GM03348 (cell line): Measurements from ENCODE around the gene ZNF219.
A peak's percentile ranks its signal among the peaks of the same experiment; 100 is the strongest.

Experiments
- DNase-seq: peaks from one replicate; pipeline ENCODE4 v3.0.0; 2012; ENCODE audit warnings: low spot score

The ZNF219 gene

DNA sequence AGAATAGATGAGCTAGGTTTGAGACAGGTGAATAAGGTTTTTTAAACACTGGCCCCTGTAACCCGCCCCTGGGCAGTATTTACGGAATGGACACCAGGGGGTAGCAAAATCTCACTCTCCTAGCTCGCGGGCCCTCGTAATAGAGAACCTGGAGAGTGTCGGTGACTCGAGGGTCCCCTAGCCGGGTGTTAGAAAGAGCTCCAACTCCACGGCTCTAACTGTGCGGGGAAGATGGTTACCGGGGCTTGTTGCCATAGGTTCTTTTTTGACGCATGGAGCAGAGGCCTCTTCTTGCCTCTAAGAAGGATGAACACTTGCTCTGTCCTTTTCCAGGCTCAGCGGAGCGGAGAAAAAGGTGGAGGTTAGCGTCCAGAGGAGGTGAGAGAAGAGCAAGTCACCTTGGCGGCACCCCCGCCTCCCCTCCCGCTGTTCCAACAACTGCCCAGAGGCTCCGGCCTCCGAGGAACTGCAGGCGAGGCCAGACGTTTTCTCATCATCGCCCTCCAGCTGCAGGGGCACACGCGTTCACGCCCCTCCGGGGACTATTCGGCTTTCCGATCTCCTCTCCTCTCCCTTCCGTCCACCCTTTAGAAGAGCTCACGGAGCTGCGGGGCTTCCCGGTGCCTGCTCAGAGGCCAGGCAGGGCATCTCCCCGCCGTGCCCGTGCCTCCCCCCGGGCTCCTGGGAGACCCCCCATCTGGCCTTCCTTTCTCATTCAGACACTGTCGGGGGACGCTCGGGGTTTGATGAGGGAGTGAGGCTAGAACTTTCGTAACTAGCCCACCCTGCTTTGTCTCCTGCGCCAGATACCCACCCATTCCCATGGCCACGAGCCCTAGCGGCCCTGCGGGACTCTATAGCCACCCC lies 29.7 kb downstream of the ZNF219 start:
- DNase-seq: peak; percentile 65

DNA sequence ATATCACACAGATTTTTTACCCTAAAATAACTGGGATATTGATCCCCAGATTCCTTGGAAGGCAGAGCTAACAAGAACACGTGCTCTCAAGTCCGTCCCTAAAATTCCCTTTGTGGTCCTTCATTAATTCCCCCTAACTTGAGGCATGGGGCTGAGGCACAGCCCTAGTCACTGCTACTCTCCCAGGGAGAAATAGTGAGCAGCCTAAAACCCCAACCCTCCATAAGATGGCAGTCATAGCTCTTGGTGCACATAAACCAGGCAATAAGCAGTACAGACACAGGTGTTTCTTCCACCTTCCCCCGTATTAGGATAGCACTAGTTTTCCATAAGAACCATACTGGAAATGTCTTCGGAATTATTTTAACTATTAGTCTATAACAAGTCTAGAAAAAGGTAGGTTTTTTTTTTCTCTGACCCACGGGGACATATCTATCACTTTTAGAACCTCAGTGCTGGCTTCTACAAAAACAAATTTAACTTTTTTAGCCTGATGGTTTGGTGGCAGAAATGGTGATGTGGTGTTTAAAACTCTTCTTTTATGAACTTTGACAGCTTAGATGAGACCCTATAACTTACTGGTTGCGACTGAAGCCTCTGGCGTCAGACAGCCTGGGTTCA lies 31.5 kb downstream of the ZNF219 start:
- peak; percentile 11 for DNase-seq

DNA sequence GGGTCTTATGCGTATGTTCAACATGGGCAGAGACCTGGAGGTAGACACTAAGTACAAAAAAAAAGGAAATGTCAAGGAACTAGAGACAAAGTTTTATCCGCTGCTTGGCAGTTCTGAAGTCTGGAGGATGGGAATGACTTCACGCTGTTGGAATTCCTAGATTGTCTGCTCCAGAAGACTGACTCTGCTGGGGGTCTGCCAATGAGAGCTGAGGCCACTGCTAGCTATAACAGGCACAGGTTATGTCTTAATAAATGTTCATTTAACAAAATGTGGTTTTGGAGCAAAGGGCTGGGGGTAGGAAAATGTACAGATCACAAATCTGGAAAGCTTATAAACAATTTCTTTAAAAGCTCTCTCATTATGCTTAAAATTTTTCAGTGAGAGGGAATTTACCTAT lies 35.0 kb downstream of the ZNF219 start:
- DNase-seq: peak; percentile 81

DNA sequence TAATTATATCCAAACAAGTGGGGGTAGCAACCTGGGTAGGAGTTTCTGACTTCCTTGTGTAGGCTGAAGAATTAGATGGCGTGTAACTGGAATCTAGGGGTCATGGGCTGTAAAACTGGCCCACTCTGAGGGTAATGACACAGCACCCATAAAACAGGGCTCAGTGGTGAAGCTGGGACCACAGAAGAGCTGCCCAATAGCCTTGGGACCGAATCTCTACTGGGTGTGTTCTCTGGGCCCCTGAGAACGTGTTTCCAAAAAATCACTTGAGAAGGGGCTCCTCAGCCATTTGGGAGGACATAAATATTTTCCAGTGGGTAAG lies 37.1 kb downstream of the ZNF219 start:
- DNase-seq: no peak

DNA sequence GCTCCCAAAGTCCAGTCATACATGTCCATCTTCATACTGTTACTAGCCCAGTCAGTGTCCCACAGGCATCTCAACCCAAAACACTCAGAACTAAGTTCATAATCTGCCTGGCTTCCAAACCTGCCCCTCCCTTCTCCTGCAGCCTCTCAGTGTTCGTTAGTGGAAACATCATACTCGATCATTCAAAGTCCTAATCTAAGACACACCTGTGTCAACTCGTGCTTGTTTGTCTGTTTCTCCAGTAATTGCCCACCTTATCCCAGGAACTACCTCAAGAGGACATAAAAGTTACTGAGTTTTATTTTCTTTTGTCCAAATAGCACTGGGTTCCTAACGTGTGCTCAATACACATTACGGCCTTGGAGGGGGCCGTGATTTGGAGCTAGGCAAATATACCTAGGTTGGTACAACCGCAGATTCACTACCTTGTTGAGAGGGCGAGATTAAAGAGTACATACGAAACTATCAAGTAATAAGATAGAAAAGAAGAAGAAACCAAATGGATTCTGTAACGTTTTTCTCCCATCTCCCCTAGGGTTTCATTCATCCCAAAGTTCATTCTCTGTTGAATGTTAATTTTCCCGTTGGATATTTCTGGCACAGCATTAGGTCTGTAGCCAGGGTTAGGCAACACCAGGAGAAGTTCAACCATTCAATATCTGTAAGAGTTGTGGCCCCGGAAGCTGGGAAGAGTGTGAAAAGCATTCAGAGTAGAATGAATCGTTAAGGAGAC lies 37.7 kb downstream of the ZNF219 start:
- DNase-seq: no peak

DNA sequence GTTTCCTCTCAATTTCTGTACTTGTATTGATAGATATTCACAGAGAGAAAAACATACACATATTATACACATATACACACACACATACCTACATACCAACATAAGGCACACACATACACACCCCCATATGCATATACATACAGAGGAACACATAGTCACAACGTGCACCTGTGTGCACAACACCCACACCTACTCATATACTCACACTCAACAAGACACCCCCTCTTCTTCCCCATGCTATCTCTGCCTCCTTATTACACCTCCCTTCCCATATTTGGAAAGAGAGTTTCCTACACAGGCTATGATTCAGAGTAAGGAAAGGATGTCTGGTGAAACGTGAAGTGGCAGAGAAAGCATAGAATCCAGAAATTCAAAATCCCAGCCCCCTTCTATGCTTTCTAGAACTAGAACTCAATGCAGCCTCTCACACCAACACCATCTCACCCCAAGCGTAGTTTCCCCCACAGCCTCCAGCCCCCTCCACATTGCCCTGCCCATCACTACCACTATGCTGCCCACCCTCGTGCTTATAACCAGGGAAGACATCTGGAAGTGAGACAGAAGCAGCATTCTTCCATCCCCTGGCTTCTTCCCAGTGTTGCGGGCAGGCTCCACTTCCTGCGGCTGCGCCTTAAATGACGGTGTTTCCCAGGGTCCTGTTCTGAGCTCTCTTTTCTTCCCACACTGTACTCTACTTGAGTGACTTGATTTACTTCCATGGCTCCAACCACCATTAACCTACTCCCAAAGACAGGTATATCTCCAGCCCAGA lies 38.4 kb downstream of the ZNF219 start:
- DNase-seq: peak; percentile 41

DNA sequence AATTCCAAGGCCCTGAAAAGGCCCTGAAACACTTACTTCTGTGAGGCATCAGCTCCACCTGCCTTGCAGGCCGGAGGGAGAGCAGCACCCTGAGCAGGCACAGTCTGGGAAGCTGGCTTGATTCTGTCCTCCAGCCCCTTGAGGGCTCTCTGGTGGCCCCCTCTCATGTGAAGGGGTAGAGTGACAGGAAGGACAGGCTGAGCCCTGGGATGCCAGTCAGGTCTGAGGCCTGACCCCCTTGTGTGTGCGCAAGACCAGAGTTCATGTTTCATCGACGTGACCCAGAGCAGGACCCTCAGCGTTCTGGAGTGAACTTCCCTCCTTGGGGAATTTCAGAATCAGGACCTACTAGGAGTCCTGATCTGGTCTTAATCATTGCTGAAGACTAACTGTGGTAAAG lies 39.6 kb downstream of the ZNF219 start:
- DNase-seq: no peak

DNA sequence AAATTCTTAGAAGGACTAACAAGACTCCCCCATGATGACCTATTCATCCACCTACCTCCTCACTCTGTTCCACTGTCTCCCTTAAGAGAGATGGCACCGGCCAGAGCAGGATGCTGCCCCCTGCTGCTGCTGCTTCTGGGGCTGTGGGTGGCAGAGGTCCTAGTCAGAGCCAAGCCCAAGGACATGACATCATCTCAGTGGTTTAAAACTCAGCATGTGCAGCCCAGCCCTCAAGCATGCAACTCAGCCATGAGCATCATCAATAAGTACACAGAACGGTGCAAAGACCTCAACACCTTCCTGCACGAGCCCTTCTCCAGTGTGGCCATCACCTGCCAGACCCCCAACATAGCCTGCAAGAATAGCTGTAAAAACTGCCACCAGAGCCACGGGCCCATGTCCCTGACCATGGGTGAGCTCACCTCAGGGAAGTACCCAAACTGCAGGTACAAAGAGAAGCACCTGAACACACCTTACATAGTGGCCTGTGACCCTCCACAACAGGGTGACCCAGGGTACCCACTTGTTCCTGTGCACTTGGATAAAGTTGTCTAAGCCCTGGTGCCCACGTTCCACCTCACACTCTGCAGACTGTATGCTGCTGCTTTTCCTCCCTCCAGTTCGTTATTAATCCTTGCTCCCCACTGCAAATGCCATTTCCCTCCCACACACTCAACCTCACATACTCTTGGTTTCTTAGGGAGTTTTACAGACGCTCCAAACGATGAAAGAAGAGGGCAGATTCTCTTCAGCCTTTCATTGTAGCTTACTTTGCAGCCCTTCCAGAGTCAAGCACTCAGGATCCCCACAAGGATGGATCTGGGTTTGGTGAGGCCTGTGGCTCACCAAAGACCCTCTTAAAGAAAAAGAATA lies 40.4 kb downstream of the ZNF219 start, which contains the start of gene RNASE8:
Gene RNASE8, plus strand, starts transcription at position 20 of the 873 bp plus-strand sequence. Its CDS starts 71 bp downstream, at position 91.
- peak; percentile 40 for DNase-seq

DNA sequence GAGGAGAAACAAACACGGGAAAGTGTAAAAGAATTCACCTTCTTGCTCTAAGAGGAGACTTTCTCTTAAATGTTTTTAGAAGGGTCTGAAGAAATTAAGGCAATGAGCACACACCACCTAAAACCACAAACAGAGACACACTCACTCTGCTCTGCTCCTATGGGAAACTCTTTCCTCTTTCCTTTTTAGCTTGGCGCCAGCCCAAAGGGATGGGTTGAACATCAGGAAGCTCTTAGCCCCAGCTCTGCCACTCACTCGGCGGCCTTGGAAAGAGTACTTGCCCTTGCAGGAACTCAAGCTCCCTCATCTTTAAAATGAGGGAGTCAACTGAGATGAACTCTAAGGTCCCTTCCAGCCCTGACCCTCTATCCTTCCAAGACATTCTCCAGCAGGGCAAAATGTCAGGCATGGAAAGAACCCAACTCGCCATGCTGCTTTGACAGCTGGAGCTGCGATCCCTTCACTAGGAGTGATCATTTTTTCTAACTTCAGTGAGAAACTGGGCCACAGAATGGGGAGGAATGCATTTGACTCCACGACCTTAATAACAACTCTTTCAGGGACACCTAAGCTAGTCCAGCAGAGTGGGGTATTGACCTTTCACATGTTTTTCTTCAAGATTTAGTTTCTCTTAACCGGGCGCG lies 41.8 kb downstream of the ZNF219 start:
- DNase-seq: peak; percentile 44

DNA sequence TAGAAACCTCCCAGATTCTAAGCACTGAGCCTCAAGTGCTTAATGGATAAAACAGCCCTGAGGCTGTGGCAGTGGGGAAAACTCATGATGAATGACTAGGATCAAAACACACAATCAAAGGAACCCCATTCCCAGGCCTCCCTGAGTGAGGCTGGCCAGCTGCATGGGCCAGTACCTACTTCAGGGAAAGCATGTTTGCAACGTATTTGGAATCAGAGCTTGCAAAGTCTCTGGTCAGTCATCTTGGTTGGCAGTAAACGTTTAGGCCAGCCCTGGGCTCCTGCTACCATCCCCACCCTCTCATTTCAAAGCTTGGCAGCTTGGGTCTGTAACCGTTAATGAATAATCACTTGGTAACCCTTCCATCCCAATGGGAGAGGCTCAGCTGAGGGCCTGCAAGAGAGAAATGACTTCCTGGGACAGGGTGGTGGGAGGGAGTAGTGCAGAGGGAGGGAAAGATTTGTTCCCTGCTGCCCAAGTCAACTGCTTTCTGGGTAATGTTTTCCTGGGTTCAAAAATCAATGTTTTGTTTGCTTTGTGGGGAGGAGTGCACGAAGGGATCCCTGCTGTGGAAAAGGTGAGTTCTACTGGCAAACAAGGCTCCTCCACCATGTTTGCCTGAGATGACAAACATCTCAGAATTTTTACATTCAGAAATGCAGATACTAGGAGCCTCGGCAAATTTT lies 42.9 kb downstream of the ZNF219 start:
- no peak for DNase-seq

DNA sequence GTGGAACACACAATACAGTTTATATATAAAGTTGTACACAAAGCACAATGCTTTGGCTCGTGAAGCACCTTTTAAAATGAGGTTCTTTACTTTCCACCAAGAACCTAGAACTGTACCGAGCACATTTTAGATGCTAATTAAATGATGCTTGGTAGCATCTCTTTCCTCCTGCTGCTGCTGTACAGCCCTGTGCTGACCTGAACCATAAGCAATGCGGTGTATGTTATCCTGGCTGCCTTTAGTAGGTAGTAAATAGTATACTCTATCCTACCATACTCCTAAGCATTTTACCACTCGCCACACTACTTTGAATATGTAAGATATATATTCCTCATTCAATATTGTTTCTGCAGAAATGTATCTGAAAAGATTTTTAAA lies 43.7 kb downstream of the ZNF219 start:
- no peak for DNase-seq

DNA sequence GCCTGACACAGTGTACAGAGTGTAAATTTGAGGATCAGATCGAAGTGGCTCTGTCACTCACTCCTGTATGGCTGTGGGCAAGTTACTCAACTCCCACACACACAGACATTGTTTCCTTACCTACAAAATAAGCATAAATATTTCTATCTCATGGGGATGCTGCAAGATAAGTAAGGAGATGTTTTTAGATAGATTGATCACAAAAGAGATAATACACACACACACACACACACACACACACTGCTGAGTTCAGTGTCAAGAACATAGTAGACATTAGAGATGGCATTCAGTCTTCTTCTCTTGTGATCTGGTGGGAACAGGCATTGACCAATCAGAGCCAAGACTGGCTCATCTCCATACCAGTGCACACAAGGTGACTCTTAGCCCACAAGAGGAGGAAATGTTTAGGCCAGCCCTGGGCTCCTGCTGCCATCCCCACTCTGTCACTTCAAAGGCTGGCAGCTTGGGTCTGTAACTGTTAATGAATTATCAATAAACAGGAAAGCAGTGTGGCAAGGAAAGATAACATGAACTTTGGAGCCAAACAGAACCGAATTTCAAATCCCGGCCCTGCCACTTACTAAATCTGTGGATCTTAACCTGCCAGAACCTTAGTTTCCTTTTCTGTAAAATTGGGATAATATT lies 44.2 kb downstream of the ZNF219 start:
- no peak for DNase-seq

DNA sequence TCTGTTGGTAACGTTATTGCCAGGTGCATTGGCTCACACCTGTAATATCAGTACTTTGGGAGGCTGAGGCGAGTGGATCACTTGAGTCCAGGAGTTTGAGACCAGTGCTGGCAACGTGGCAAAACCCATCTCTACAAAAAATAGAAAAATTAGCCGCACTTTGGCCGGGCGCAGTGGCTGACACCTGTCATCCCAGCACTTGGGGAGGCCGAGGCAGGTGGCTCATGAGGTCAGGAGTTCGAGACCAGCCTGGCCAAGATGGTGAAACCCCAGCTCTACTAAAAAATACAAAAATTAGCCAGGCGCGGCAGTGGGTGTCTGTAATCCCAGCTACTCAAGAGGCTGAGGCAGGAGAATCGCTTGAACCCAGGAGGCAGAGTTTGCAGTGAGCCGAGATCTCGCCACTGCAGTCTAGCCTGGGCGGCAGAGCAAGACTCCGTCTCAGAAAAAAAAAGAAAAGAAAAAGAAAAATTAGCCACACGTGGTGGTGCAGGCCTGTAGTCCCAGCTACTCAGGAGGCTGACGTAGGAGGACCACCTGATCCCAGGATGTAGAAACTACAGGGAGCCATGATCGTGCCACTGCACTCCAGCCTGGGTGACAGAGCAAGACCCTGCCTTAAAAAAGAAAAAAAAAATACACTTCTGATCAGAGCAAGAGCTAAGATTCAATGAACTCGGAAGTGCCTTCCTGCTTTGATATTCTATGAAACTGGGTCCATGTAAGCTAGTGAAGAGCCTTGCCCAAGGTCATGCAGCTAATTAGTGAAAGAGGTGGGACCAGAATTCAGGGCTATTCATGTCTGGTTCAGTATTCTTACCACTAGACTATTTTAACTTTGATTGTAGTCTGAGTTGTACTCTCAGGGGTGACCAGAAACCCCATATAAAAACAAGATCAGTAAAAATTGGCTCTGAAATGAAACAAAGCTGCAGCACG lies 45.0 kb downstream of the ZNF219 start:
- DNase-seq: no peak

DNA sequence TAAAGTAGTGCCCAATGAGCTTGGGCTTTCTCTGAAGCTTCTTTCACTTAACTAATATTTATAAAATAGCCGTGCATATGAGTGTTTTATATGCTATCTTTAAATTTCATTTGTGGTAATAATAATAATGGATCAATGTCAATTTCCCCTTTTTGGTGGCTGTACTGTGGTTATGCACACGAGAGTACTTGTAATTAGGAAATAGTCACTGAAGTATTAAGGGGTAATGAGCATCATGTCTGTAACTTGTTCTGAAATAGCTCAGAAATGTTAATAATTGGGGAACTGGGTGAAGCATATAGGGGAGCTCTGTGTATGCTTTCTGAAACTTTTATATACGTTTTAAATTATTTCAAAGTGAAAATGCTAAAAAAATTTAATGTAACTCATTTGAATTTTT lies 47.9 kb downstream of the ZNF219 start:
- DNase-seq: no peak

DNA sequence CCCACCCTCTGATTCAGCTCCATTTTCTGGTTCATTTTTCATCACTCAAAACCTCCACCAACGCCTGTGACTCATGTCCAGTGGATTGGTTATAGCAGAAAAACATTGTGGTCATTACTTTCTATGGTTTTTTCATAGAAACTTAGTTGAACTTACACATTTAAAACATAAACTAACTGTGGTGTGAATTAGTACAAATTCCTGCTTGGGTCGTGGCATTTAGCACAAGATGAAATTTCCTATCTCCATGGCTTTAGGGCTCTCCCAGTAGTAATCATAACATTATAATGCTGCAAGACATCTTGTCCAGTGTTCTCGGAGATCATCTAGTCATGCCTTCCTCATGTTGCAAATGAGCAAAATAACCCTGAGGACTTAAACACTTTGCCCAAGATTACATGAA lies 49.2 kb downstream of the ZNF219 start:
- DNase-seq: peak; percentile 50

DNA sequence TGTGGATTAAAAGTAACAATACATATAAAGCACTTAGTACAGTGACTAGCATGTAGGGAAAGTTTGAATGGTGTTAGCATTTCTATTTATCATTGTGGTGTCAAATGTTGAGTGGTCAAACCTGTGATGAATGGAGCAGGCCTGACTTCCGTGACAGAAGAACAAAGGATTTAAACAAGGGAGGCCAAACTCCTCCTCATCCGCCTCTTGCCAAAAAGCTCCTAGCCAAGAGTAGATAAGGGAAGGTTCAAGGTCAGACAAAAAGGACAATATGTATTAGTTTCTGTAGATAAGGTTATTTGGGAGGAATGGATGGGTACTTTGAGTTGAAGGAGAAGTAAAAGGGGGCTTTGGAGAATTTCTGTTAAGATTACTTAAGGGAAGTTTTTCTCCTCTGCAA lies 49.8 kb downstream of the ZNF219 start:
- no peak for DNase-seq

DNA sequence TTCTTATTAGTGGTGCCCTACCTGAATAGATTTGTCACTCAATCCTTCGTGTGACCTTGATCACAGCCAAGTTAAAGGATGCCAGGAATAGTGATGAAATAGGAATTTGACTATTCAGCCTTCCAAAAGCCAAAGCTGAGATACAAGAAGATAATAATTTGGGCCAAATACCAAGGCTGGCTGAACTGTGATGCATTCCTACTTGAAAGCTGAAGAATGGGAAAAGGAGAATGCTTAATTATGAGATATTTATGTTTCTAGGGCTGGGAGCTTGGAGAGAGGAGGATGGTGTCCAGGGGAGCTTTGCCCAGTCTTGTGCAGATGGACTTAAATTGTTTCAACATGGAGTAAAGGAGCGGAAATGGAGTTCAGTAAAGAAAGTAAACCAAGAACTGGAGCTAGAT lies 51.1 kb downstream of the ZNF219 start:
- peak; percentile 79 for DNase-seq

DNA sequence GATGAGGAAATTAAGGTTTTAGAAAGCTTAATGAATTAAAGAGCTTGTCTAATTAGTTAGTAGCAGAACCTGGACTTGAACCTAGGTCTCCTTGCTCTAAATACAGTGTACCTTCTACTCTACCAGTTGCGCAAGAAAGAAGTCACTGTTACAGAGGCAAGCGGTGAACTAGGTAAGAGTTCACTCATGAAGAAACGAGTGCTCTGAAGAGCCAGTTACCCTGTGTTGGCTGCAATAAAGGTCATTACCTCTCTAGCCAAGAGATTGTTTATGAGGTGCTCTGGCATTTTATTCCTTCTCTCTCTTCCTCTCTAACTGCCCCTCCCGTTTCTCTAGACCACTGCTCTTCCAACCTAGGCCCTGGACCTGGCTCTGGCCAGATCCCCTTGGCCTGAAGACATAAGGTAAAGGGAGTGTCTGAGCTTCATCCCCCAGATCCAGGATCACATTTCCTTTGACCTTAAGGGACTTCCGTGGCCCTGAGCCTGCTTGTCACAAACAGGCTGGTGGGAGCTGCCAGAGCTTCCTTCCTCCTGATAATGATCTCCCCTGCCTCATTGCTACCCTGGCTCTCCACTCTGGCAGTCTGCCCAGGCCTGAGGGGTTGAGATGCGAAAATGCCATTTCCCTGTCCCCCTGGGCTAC lies 54.4 kb downstream of the ZNF219 start:
- no peak for DNase-seq
